NCI-H526 (cell line): Measurements from ENCODE around the gene HSD17B13.
"Not testable (repeated sequence)": the region's sequence is repeated elsewhere in the genome, so short reads cannot be mapped to it uniquely, and the experiment has no call there.

Source experiments
- DNase-seq, 2 experiments: peaks; one replicate each; lab custom pipeline; 2025; lab: John Stamatoyannopoulos, UW

Gene HSD17B13

GRCh38 chr4:87322754-87323153 is at the start of gene HSD17B13:
Gene HSD17B13 (minus strand): TSS chr4:87322882. CDS start chr4:87322841, 41 bp downstream.
- DNase-seq = peak in 1 of 2 experiments; percentile 13

GRCh38 chr4:87370068-87370467 is 47.4 kb upstream of the HSD17B13 start:
- DNase-seq = no peak

- no peak for DNase-seq
Measured at GRCh38 chr4:87366521-87367162, 44.0 kb upstream of the HSD17B13 start.

GRCh38 chr4:87365348-87365747 is 42.7 kb upstream of the HSD17B13 start:
- DNase-seq = no peak

- DNase-seq = no peak
Measured at GRCh38 chr4:87363552-87363951, 40.9 kb upstream of the HSD17B13 start.

- no peak for DNase-seq
Measured at GRCh38 chr4:87360338-87360935, 37.8 kb upstream of the HSD17B13 start.

- DNase-seq = no peak
Measured at GRCh38 chr4:87359258-87359657, 36.6 kb upstream of the HSD17B13 start.

GRCh38 chr4:87356832-87357526 is 34.3 kb upstream of the HSD17B13 start:
- no peak for DNase-seq

GRCh38 chr4:87354168-87355102 is 31.8 kb upstream of the HSD17B13 start:
- no peak for DNase-seq

GRCh38 chr4:87353592-87353991 is 30.9 kb upstream of the HSD17B13 start:
- peak in 1 of 2 experiments; percentile 9 for DNase-seq

- DNase-seq = no peak
Measured at GRCh38 chr4:87345139-87345538, 22.5 kb upstream of the HSD17B13 start.

- DNase-seq = no peak
Measured at GRCh38 chr4:87342872-87343271, 20.2 kb upstream of the HSD17B13 start.

- not testable (repeated sequence) for DNase-seq
Measured at GRCh38 chr4:87341954-87342635, 19.4 kb upstream of the HSD17B13 start.

GRCh38 chr4:87339440-87339839 is 16.8 kb upstream of the HSD17B13 start:
- DNase-seq = no peak

- DNase-seq = no peak
Measured at GRCh38 chr4:87337361-87337760, 14.7 kb upstream of the HSD17B13 start.

GRCh38 chr4:87333267-87333666 is 10.6 kb upstream of the HSD17B13 start:
- DNase-seq = no peak

GRCh38 chr4:87330761-87331160 is 8.1 kb upstream of the HSD17B13 start:
- no peak for DNase-seq

- peak; percentile 39 to 51 for DNase-seq
Measured at GRCh38 chr4:87327136-87327535, 4.5 kb upstream of the HSD17B13 start.

- peak; percentile 84 to 92 for DNase-seq
Measured at GRCh38 chr4:87326460-87326859, 3.8 kb upstream of the HSD17B13 start.

- no peak for DNase-seq
Measured at GRCh38 chr4:87321888-87322287, 794 bp downstream of the HSD17B13 start.

- DNase-seq = no peak
Measured at GRCh38 chr4:87317527-87317926, 5.2 kb downstream of the HSD17B13 start.
